ENCODE measurements around the gene MNAT1.

The MNAT1 gene

DNA sequence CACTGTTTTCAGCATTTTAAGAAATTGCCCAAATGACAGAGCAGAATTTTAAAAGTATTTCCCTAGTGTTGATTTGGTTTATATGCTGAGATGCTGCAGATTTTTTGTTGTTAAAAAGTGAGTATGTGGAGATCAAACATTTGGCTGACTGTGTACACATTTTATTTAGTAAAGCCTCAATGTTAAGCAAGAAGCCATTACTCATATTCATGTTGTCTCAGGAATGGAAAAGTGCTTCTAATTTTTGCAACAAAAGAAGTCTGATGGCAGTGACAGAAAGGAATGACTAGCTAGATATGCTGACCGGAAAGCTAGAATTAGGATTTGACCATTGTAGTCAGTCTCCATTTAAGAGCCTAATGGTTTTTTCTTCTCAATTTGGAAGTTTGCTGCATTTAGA is 269.0 kb downstream of the MNAT1 start:
- no peaks in the 10 kb centered on the region for H3K27me3 Mint-ChIP-seq
- no peak overlapping the region for H3K27ac Mint-ChIP-seq
- no peaks in the 10 kb centered on the region for H3K4me1 Mint-ChIP-seq (ENCODE audit: low read depth)
- peaks cover 16% of the 10 kb centered on the region for H3K36me3 Mint-ChIP-seq (ENCODE audit: low read depth)
- no peaks in the 10 kb centered on the region for H3K9me3 Mint-ChIP-seq
- H3K4me3 Mint-ChIP-seq: no peak overlapping the region

- Mint-ChIP-seq H3K27me3 (no peaks in the 10 kb centered on the region), H3K36me3 (ENCODE audit: low read depth) (no peaks in the 10 kb centered on the region)
Measured at GRCh38 chr14:61019537-61019936, 285.0 kb downstream of the MNAT1 start.

More at GRCh38 chr14:61019537-61019936, 285.0 kb downstream of the MNAT1 start:
- no peak overlapping the region for H3K4me3 Mint-ChIP-seq
- no peaks in the 10 kb centered on the region for H3K4me1 Mint-ChIP-seq (ENCODE audit: low read depth)
- no peak overlapping the region for H3K27ac Mint-ChIP-seq
- H3K9me3 Mint-ChIP-seq: no peaks in the 10 kb centered on the region

All from stimulated activated naive CD8-positive, alpha-beta T cell treated with anti-CD3 and anti-CD28 coated beads, Interleukin-15, Interleukin-2, amounts not matched to agents 100 ng/mL and 50 ng/mL, for 24 hours (primary cell).